GM18498 (cell line): ENCODE results near the gene BCAS3.
A peak's percentile ranks its signal among the peaks of the same experiment; 100 is the strongest.

ENCODE experiments used
- ATAC-seq: cut with Tn5 transposase; IDR thresholded peaks from one replicate; pipeline ENCODE4 v1.9.1; 2021; ENCODE audit warnings: mild to moderate bottlenecking, moderate library complexity; ENCODE audit not compliant: unreplicated experiment

Gene BCAS3

DNA sequence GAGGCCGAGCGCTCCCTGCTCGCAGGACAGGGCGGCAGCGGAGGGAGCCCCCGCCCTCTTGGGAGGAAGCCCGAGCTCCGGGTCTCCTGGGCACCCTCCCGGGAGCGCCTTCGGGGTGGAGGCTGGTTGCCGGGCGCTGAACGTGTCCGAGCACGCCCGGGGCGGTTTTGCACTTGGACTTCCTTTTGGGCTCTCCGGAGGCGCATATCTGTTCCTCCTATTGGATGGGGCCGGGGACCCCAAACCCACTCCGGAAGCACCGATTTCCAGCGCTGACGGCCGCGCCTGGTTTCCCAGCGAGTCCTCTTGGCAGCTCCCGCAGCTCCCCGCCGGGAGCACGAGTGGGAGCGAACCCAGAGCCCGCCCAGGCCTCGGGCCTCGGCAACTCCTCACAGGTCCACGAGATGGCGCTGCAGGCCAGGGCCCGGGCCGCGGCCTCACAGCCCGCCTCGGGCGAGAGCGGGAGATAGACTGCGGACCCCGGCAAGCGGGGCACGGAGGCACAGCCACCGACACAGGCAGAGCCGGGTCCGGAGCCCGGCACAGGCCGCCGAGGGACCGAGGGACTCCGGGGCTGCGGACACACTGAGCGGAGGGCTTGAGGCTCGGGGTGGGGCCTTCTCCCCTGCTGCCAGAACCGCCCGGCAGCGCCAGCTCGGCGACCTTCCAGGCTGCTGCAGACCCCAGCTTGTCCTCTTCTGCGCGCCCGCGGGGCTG is 734.6 kb downstream of the BCAS3 start:
- ATAC-seq, result peak; percentile 74

DNA sequence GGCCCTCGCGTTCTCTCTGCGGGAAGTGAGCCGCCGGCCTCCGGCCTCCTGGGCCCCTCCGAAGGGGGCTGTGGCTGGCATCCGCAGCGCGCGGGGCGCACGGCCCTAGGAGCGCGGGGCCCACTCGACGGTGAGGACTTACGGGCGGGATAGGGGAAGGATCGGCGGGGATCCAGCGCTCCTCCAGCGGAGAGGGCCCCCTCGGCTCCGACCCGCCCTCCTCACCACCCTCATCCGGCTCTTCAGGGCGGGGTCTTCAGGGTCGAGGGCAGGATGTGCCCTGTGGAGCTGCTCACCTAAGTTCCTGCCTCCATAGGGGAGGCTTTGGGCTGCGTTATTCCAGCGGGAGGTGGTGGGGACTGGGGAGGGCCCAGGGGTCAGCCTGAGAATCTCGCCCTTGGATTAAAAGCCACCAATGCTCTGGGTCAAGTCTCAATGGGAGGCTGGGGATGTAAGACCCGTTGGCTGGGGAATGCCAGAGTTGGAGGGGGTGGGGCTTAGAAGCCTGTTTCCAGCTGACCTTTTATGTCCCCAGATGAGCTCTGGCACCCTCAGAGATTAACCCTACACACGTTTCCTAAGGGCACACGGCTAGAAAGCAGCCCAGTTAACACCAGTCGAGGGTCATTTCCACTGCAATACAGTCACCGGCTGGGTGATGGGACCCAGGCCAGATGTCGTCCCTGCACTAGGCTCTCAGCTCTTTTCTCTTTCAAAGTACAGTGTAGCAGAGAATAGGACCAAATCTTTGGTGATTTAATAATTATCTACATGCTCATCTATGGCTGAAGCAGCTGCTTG is 735.4 kb downstream of the BCAS3 start:
- no peak for ATAC-seq

- no peak for ATAC-seq
These were observed 736.0 kb downstream of the BCAS3 start for GRCh38 chr17:61413661-61414126.

DNA sequence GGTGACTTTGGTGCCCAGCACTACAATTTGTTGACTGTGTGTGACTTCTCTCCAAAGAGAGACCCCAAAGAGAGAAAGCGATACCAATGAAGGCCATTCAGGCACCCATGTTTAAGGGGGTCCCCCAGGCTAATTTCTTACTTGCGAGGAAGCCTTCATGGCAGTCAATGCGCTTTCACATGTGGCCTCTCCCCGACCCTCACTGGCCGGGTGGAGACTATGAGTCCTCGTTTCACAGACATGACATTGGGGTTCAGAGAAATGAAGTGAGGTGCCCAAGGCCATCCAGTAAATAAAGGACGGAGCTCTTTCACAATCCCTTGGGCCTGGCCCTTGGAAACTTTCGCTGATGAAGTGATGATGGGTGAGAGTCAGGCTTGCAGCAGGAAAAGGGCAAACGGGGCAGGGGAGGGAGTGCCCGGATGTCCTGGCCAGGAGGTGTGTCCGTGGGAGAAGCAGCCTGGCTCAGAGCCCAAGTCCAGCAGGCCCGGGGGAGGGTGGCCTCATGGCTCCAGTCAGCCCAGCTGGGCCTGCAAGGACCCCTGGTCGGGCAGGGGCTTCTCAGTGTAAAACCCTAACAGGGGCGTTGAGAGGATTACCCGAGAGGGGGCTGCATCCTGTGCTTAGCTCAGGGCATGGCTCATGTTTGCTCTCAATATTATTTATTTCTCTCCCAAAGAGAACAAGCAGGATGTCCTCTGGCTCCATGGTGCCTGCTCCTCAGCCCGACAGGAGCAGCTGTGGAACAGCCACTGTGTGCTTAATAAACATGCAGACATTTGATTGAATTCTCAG is 736.7 kb downstream of the BCAS3 start:
- ATAC-seq, result no peak

DNA sequence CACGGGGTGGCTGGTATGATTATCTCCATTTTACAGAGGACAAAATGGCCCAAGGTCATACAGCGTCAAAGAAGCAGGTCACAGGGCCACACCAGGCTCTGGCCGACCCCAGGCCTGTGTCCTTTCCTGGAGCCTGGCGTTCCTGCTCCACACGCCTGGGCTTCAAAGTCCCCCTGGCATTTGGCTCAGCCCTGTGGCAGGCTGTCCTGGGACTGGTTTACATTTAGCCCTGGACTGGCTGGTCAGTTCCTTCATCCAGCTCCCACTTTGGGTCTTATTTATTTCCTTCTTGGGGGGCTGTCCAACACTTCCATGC is 737.2 kb downstream of the BCAS3 start:
- ATAC-seq, result no peak

DNA sequence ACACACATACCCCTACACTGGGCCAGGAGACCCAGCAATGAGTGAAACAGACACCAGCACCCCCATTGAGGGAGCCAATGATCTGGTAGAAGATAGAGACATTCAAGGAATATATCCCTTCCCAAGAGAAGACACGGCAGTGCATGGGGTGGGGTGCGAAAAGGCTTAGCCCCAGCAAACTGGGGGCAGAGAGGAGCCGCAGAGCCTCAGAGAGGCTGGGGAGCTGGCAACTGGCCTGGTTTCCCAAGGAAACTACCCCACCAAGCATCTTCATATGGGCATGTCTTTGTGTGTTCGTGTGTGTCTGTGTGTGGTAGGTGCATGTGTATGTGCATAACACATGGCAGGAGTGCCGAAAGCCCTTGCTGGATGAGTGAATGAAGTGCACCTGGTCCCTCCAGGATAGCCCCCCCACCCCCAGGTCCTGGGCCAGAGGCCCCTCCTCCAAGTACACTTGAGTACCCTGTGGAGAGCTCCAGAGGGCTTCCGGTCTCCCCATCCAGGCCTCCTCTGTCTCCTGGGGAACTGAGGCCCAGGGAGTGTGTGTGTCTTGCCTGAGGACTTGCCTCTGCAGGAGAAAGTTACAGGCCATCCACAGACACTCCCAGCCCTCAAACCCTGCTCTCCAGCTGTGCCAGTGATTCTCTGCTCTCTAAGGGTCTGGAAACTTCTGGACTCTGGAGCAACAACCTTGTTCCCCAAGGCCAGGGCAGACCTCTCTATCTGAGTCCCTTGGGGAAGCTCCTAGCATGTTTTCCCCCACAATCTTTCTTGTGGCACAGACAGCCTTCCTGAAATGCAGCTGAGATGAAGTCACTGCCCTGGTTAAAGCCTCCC is 737.9 kb downstream of the BCAS3 start:
- ATAC-seq, result no peak

DNA sequence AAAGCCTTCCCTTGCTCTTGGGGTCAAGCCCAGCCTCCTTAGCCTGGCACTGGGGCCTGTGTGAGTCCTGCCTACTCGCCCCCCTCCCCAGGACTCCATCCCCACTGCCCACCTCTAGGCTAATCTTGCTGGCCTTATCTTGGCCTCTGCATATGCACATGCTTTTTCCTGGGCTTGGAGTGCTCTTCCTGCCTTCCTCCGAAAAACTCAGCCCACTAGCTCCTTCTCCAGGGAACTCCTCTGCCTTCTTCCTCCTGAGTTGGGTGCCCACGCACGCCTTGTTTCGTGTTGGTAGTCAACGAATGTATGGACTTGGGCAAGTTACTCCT is 738.5 kb downstream of the BCAS3 start:
- ATAC-seq, result no peak

GRCh38 chr17:61416540-61417363 is 739.1 kb downstream of the BCAS3 start:
- peak; percentile 50 for ATAC-seq

DNA sequence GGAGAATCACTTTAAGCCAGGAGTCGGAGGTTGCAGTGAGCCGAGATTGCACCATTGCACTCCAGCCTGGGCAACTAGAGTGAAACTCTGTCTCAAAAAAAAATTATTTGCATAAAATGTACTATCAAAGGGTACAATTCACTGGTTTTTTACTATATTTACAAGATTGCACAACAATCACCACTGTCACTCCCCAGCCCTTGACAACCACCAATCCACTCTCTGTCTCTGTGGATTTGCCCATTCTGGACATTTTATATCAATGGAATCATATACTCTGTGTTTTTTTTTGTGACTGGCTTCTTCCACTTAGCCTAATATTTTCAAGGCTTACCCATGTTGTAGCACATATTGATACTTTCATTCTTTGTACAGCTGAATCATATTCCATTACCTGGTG is 740.8 kb downstream of the BCAS3 start:
- no peak for ATAC-seq

GRCh38 chr17:61419496-61420046 is 741.9 kb downstream of the BCAS3 start:
- ATAC-seq, result no peak

DNA sequence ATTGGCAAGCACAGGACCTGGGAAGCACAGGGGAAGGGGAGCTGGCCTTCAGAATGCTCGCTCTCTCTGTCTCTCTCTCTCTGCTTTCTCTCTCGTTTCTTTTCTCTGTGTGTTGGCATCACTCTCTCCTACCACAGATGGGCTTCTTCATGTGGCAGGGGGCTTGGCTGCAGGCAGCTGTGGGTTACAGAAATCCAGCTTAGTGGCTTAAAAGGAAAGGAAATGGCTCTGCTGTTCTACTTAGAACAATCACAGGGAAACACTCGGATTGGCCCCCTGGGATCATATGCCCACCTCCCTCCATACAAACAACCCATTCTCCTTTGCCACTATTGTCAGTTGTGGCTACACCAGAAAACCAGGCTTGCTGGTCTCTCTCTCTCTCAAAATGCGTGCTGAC is 742.4 kb downstream of the BCAS3 start:
- no peak for ATAC-seq

- ATAC-seq, result no peak
These were observed 743.2 kb downstream of the BCAS3 start for GRCh38 chr17:61420745-61421398.

- ATAC-seq, result no peak
These were observed 743.8 kb downstream of the BCAS3 start for GRCh38 chr17:61421460-61421859.

DNA sequence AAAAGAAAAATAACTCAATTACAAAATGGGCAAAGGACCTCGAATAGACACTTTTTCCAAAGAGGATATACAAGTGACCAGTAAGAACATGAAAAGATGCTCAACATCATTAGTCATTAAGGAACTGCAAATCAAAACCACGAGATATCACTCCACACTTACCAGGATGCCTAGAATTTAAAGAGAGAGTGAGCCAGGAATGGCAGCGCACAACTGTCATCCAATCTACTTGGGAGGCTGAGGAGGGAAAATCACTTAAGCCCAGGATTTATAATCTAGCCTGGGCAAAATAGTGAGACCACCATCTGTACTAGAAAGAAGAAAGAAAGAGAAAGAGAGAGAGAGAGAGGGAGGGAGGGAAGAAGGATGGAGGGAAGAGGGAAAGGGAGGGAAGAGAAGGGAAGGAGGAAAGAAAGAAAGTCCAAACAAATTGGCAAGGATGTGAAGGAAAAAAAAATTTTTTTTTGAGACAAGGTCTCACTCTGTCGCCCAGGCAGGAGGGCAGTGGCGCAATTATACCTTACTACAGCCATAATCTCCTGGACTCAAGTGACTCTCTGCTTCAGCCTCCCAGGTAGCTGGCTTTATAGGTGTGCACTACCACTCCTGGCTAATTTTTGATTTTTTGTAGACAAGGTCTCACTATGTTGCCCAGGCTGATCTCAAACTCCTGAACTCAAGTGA is 744.6 kb downstream of the BCAS3 start:
- no peak for ATAC-seq

GRCh38 chr17:61422869-61423268 is 745.2 kb downstream of the BCAS3 start:
- ATAC-seq, result no peak

DNA sequence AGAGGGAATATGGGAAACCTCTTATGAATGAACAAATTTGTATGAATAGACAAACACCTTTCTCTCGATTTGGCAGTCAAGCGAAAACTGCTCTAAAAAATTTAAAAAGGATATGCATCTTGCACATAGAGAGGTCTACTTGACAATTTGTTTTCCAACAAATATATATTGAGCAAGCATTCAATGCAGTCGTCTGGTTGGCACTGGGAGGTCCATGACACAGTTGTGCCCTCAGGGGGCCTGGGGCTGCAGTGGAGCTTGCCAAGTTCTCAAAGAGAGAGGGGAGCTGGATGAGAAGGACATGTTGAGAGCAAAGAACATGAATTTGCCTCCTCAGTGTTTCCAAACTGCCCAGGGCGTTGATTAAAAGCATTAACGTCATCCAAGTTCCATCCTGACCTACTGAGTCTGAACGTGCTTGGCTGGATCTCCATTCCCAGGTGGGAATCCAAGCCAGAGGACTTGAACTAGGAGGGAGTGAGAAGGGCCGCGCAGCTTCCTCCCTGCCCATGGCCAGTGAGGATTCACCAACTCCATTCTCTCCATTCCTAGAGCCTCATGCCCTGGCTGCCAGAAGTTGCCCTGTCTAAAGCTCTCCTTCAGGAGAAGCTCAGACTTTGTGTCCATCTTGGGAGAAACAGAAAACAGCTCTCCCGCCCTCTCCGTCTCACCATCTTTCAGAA is 746.5 kb downstream of the BCAS3 start:
- ATAC-seq, result no peak

- ATAC-seq, result no peak
These were observed 748.2 kb downstream of the BCAS3 start for GRCh38 chr17:61425682-61426481.
